H54 (cell line): ENCODE measurements around the gene SLC38A7.
"Not testable (repeated sequence)": the region's sequence is repeated elsewhere in the genome, so short reads cannot be mapped to it uniquely, and the experiment has no call there.

Source experiments
- DNase-seq: peaks from one replicate; pipeline ENCODE4 v3.0.0; 2011; ENCODE audit warnings: low spot score, mixed read lengths; ENCODE audit not compliant: insufficient read length
- FAIRE-seq: peaks from 3 replicates; lab custom pipeline; 2011; peaks lifted over from hg19 to GRCh38; lab: Jason Lieb, UNC
- POLR2A ChIP-seq: IDR thresholded peaks from 2 replicates; pipeline ENCODE4 v1.6.1; 2011; ENCODE audit warnings: low read depth, mild to moderate bottlenecking, low read length

The SLC38A7 gene

GRCh38 chr16:58658796-58659211 is 25.8 kb downstream of the SLC38A7 start:
- no peak for FAIRE-seq
- DNase-seq = no peak
- no peak for TF ChIP-seq POLR2A

DNA sequence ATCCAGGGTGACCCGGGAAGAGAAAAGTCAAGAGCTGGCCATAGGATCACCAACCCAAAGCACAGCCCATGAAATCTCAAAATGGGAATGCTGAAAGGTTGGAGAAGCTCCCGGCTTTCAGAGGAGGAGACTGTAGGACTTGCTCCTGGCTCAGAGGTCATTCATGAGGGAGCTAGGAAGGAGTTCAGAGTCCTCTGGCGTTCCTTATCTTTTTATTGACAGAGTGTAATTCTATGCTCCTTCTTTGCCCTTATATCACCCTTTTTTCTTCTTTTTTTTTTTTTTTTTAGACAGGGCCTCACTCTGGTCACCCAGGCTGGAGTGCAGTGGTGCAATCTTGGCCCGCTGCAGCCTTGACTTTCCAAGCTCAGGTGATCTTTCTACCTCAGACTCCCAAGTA is 27.7 kb downstream of the SLC38A7 start:
- DNase-seq (no peak), FAIRE-seq (no peak)
- no peak for TF ChIP-seq POLR2A

- DNase-seq (no peak), FAIRE-seq (no peak)
- no peak for TF ChIP-seq POLR2A
Measured at GRCh38 chr16:58655215-58655596, 29.4 kb downstream of the SLC38A7 start.

DNA sequence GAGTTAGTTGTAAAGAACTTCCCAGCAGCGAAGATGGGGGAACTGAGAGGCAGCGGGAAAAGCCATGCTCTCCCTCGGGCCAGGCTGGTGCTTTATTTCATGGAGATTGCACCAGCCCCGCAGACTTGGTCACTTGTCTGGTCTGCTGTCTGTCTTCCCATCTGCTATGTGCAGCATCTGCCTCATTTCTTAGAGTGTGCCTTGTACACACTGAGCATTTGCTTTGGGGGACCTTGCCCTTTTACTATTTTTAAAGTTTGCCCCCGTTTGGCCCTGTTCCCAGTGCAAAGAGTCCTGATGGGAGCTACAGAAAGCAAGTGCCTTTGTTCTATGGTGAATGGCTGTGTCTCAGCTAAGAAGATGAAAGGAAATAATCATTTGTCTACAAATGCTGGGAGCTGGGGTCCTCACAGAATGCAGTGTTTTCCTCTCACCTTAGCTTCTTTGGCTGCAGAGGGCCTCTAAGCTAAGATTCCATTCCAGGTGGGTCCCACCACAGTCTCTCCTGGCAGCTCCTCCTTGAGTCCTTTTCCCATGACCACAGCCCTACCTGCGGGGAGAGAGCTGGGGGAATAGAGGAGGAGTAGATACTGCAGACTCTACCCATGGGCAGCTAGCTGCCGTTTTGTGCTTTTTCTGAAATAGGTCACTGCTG is 29.9 kb downstream of the SLC38A7 start:
- FAIRE-seq (no peak), DNase-seq (no peak)
- no peak for TF ChIP-seq POLR2A

- FAIRE-seq (no peak), DNase-seq (no peak)
- no peak for TF ChIP-seq POLR2A
Measured at GRCh38 chr16:58652741-58653140, 31.8 kb downstream of the SLC38A7 start.

GRCh38 chr16:58651965-58652348 is 32.6 kb downstream of the SLC38A7 start:
- no peak for TF ChIP-seq POLR2A
- DNase-seq (no peak), FAIRE-seq (peak; percentile 53)

GRCh38 chr16:58649707-58650106 is 34.9 kb downstream of the SLC38A7 start:
- DNase-seq (no peak), FAIRE-seq (no peak)
- TF ChIP-seq POLR2A = no peak

GRCh38 chr16:58647107-58647506 is 37.5 kb downstream of the SLC38A7 start:
- DNase-seq = no peak
- no peak for TF ChIP-seq POLR2A
- no peak for FAIRE-seq

DNA sequence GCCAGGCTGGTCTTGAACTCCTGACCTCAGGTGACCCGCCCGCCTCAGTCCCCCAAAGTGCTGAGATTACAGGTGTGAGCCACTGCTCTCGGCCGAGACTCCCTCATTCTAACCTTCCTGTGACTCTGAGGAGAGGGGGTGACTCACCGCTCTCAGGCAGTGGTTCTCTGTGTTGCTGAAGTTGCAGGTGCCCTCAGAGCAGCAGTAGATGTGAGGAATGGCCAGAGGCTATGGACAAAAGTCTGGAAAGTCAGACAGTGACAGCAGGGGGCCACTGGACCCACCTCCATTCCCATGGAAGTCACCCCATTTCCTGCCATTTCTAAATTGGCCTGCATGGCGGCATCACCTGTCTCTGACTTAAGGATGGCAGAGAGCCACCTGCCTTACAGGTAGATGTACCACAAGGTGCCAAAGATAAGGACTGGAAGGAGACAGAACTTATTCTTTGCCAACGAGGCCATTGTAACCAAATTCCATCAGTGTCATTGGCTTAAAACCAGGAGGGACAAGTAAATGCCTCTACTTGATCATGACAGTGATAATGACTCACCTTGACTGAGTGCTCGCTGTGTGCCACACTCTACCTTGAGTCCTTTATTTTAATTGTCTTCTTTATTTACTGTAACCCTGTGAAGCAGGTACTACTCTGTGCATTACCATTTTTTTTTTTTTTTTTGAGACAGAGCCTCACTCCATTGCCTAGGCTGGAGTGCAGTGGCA is 39.6 kb downstream of the SLC38A7 start:
- no peak for DNase-seq
- no peak for FAIRE-seq
- TF ChIP-seq POLR2A = no peak

DNA sequence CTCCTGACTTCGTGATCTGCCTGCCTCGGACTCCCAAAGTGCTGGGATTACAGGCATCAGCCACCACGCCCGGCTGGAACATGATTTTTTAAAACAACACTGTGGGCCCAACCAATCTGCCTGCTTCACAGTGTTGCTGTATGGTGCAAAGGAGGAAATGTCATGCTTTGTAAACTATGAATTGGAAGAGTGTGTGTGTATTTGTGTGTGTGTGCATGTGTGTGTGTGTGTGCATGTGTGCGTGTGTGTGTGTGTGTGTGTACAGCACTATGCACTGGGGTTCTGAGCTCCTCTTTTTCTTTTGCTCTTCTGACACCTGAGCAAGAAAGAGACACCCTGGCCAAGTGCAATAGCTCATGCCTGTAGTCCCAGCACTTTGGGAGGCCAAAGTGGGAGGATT is 40.5 kb downstream of the SLC38A7 start:
- FAIRE-seq = no peak

DNA sequence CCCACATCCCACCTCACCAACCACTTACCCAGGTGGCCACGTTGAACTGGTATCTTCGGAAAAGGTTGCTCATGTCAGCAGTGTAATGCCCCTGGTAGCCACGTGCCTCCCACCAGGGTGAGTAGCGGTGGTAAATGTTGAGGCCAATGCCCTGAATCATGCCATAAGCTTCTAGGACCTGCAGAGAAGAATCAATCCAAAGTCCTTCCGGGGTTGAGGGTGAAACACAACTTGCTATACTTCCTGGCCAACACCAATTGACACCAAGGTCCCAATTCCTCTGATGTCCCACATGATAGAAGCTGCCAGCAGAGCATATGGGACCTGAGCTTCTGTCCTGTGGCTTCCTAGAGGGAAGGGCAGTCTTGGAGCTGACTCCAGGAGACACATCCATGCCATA is 43.6 kb downstream of the SLC38A7 start:
- no peak for FAIRE-seq
- no peak for TF ChIP-seq POLR2A
- DNase-seq = no peak

More for the DNA sequence above, 40.5 kb downstream of the SLC38A7 start:
- no peak for TF ChIP-seq POLR2A
- no peak for DNase-seq

GRCh38 chr16:58639836-58640235 is 44.7 kb downstream of the SLC38A7 start:
- FAIRE-seq = no peak
- no peak for DNase-seq
- TF ChIP-seq POLR2A = no peak

- FAIRE-seq (no peak), DNase-seq (no peak)
- no peak for TF ChIP-seq POLR2A
Measured at GRCh38 chr16:58639230-58639629, 45.3 kb downstream of the SLC38A7 start.

DNA sequence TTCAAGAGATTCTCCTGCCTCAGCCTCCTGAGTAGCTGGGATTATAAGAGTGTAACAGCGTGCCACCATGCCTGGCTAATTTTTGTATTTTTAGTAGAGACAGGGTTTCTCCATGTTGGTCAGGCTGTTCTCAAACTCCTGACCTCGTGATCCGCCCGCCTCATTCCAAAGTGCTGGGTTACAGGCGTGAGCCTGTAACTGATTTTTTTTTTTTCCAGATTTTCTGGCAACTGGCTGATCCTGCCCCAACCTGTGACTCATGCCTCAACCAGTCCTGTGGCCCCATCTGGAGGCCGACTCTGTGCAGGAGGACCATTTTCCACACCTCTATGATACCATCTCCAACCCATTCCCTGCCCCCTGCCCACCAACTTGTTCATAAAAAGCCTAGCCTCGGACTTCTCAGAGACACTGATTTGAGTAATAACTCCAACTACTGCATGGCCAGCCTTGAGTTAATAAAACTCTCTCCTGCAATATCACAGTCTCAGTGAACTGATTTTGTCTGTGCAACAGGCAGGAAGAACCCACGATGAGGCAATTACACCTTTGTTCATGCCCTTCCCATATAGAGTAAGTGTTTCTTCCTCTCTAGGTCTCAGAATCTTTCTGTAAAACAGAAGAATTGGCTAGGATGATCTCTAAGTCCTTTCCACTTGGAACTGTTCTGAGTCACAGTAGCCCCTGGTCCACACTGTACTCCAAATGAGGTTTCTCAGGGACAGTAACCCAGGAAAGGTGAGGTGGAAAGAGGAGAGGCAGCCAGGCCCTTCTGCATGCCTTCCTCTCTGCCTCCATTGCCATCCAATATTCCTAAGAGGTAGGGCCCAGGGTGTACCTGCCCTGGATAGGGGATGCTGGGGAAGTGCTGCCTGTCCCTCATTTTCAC is 46.2 kb downstream of the SLC38A7 start:
- FAIRE-seq (peak; percentile 90), DNase-seq (peak; percentile 57)
- no peak for TF ChIP-seq POLR2A

DNA sequence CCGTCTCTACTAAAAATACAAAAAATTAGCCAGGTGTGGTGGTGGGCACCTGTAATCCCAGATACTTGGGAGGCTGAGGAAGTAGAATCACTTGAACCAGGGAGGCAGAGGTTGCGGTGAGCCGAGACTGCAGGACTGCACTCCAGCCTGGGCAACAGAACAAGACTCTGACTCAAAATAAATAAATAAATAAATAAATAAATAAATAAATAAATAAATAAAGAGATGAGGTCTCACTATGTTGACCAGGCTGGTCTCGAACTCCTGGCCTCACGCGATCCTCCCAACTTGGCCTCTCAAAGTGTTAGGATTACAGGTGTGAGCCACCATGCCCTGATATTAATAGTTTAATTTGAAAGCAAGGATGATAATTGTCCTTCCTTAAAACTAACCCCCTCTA is 47.5 kb downstream of the SLC38A7 start:
- FAIRE-seq, DNase-seq: not testable (repeated sequence)
